HCT116 (cell line): ENCODE data around the gene ZNF888. TPM values are rescaled to one million over a fixed set of nuclear protein-coding genes. Genes with fewer than 3 reads are reported as not detected.
"Not testable (repeated sequence)": the region's sequence is repeated elsewhere in the genome, so short reads cannot be mapped to it uniquely, and the experiment has no call there.

Source experiments
- ATAC-seq: fragments of 200-7000 bp; cut with Tn5 transposase; 2 replicates; pipeline ENCODE4 v1.9.1; 2020; ENCODE audit warnings: mild to moderate bottlenecking, moderate library complexity
- BruUV-seq: library from RNA; stranded (reverse); fragments of 400-500 nt; replicated peaks from 2 replicates; lab custom pipeline; 2021; lab: Mats Ljungman, UMichigan
- CTCF ChIA-PET: fragments of 300-600 bp; sonication (Branson Sonifier 250); formaldehyde crosslinking; loops from one replicate; lab custom pipeline; 2021; ENCODE audit warnings: antibody characterized with exemption; lab: Charles Lee
- POLR2A ChIA-PET: fragments of 300-600, 350-600 bp; sonication (Branson Sonifier 250); formaldehyde crosslinking; loops from one replicate; lab custom pipeline; 2021; ENCODE audit warnings: antibody characterized with exemption; lab: Charles Lee
- RAD21 ChIA-PET, 2 experiments: fragments of 300-600 bp; sonication (Branson Sonifier 250); formaldehyde crosslinking; loops; one replicate each; lab custom pipeline; 2023; ENCODE audit warnings: low total read pairs in 2 of 2; ENCODE audit not compliant: uncharacterized antibody in 2 of 2, unreplicated experiment in 2 of 2, low non-redundant PET in 1 of 2; lab: Charles Lee
- DNase-seq: peaks from one replicate; pipeline ENCODE4 v3.0.0-alpha.2; 2010; ENCODE audit warnings: low read depth, low spot score
- H2AFZ ChIP-seq: fragments of 200-600 bp; shearing (Covaris generic), sonication (generic); 2 replicates; pipeline ENCODE4 v1.6.1; 2017; ENCODE audit warnings: low read depth, mixed run types, mixed read lengths, antibody characterized with exemption, low read length; ENCODE audit not compliant: poor library complexity, severe bottlenecking
- H3K27ac ChIP-seq: 2 replicates; pipeline ENCODE4 v1.5.1; 2012; ENCODE audit warnings: low read depth, low read length
- H3K27me3 ChIP-seq: fragments of 200-600 bp; sonication (generic); 2 replicates; pipeline ENCODE4 v1.6.1; 2016; ENCODE audit warnings: mixed run types, low read length, mixed read lengths; ENCODE audit not compliant: insufficient read depth
- H3K36me3 ChIP-seq, 2 experiments: fragments of 200-500 bp in 1 of 2; fragments of 200-600 bp in 1 of 2; sonication (Bioruptor generic) in 1 of 2; sonication (generic) in 1 of 2; 2 replicates each; pipeline versions ENCODE4 v1.5.1 to v1.6.1; 2014 to 2016; ENCODE audit warnings: low read length in 2 of 2, inconsistent platforms in 1 of 2, mixed read lengths in 1 of 2, mixed run types in 1 of 2; ENCODE audit not compliant: insufficient read depth in 2 of 2, control insufficient read depth in 1 of 2
- H3K4me1 ChIP-seq, 2 experiments: fragments of 200-600 bp in 1 of 2; sonication (generic) in 1 of 2; 2 replicates each; pipeline versions ENCODE4 v1.5.1 to v1.6.1; 2012 to 2017; ENCODE audit warnings: low read length in 2 of 2, inconsistent platforms in 1 of 2, mild to moderate bottlenecking in 1 of 2, mixed read lengths in 1 of 2, mixed run types in 1 of 2, moderate library complexity in 1 of 2; ENCODE audit not compliant: insufficient read depth in 2 of 2, control insufficient read depth in 1 of 2
- H3K4me2 ChIP-seq: fragments of 200-600 bp; sonication (generic); 2 replicates; pipeline ENCODE4 v1.6.1; 2017; ENCODE audit warnings: mixed run types, low read length, mixed read lengths
- H3K4me3 ChIP-seq, 2 experiments: fragments of 200-600 bp in 1 of 2; sonication (generic) in 1 of 2; replicated peaks in 1 of 2; 2 replicates each; pipeline ENCODE4 v1.5.1; 2011 to 2016; ENCODE audit warnings: low read length in 2 of 2, control low read depth in 1 of 2, low read depth in 1 of 2, mild to moderate bottlenecking in 1 of 2, mixed read lengths in 1 of 2, mixed run types in 1 of 2
- H3K79me2 ChIP-seq: fragments of 200-600 bp; sonication (generic); 2 replicates; pipeline ENCODE4 v1.6.1; 2017; ENCODE audit warnings: mild to moderate bottlenecking, mixed run types, low read length, moderate library complexity, mixed read lengths; ENCODE audit not compliant: insufficient read depth
- H3K9ac ChIP-seq: fragments of 200-600 bp; sonication (generic); 2 replicates; pipeline ENCODE4 v1.6.1; 2016; ENCODE audit warnings: low read length, mixed read lengths
- H3K9me2 ChIP-seq: fragments of 200-600 bp; sonication (generic), shearing (Covaris generic); 2 replicates; pipeline ENCODE4 v1.6.1; 2017; ENCODE audit warnings: mixed run types, mild to moderate bottlenecking, moderate library complexity; ENCODE audit not compliant: insufficient read depth
- H3K9me3 ChIP-seq, 2 experiments: fragments of 200-500 bp in 1 of 2; fragments of 200-600 bp in 1 of 2; sonication (Bioruptor generic) in 1 of 2; sonication (generic) in 1 of 2; 2 replicates each; pipeline ENCODE4 v1.6.1; 2014 to 2017; ENCODE audit warnings: low read length in 2 of 2, mixed read lengths in 2 of 2, inconsistent platforms in 1 of 2, low read depth in 1 of 2, mild to moderate bottlenecking in 1 of 2, mixed run types in 1 of 2, moderate library complexity in 1 of 2; ENCODE audit not compliant: control insufficient read depth in 1 of 2, insufficient read depth in 1 of 2
- H4K20me1 ChIP-seq: fragments of 200-600 bp; sonication (generic), shearing (Covaris generic); 2 replicates; pipeline ENCODE4 v1.6.1; 2017; ENCODE audit warnings: mixed run types, mild to moderate bottlenecking, moderate library complexity; ENCODE audit not compliant: insufficient read depth
- CBX3 ChIP-seq: IDR thresholded peaks from 2 replicates; pipeline ENCODE4 v1.6.1; 2012; ENCODE audit warnings: low read depth
- EZH2 ChIP-seq: fragments of 200-600 bp; sonication (generic); IDR thresholded peaks from 2 replicates; pipeline ENCODE4 v1.6.1; 2017; ENCODE audit warnings: antibody characterized with exemption, mixed run types
- EZH2phosphoT487 ChIP-seq: fragments of 200-600 bp; IDR thresholded peaks from 2 replicates; pipeline ENCODE4 v1.6.1; 2018; ENCODE audit warnings: antibody characterized with exemption, borderline replicate concordance
- POLR2A ChIP-seq: IDR thresholded peaks from 2 replicates; pipeline ENCODE4 v1.7.0; 2011; ENCODE audit warnings: borderline replicate concordance; ENCODE audit not compliant: insufficient read depth, insufficient read length; ENCODE audit errors: extremely low read depth
- SIN3A ChIP-seq: IDR thresholded peaks from 2 replicates; pipeline ENCODE4 v1.6.1; 2012; ENCODE audit warnings: low read depth
- SP1 ChIP-seq: IDR thresholded peaks from 2 replicates; pipeline ENCODE4 v1.6.1; 2012; ENCODE audit warnings: low read depth
- SRF ChIP-seq: IDR thresholded peaks from 2 replicates; pipeline ENCODE4 v1.6.1; 2012; ENCODE audit warnings: low read depth
- TCF7L2 ChIP-seq: IDR thresholded peaks from 2 replicates; pipeline ENCODE4 v1.7.0; 2011; ENCODE audit warnings: borderline replicate concordance, inconsistent platforms; ENCODE audit not compliant: insufficient read depth, insufficient read length; ENCODE audit errors: extremely low read depth
- ZNF274 ChIP-seq: fragments of 200-500 bp; sonication (Bioruptor generic); IDR thresholded peaks from 2 replicates; pipeline ENCODE4 v1.6.1; 2014; ENCODE audit warnings: mild to moderate bottlenecking, low read depth, low read length, inconsistent platforms
- intact Hi-C: fragments of 100-400 bp; cut with micrococcal nuclease; formaldehyde crosslinking; loops from 2 replicates; pipeline ENCODE4 v1.10.0; 2022
- total RNA-seq: library from RNA; stranded (reverse); gene quantifications from one replicate; pipeline ENCODE4 v1.2.1, GENCODE V29; 2021; ENCODE audit not compliant: unreplicated experiment
- TF ChIP-seq, protein P1 (sequence below): IDR thresholded peaks from 2 replicates; pipeline ENCODE4 v1.6.1; 2012
- TF ChIP-seq, protein P2 (sequence below), 3 experiments: fragments of 200-600 bp in 1 of 3; sonication (generic) in 1 of 3; IDR thresholded peaks in 2 of 3; conservative IDR thresholded peaks in 1 of 3; 2 replicates each; pipeline ENCODE4 v1.5.1; 2012 to 2017; ENCODE audit warnings: low read depth in 2 of 3, low read length in 2 of 3, antibody characterized with exemption in 1 of 3, borderline replicate concordance in 1 of 3, control low read depth in 1 of 3, mild to moderate bottlenecking in 1 of 3, mixed read lengths in 1 of 3, mixed run types in 1 of 3, moderate library complexity in 1 of 3; ENCODE audit not compliant: insufficient read depth in 1 of 3

The ZNF888 gene
- total RNA-seq, 1 experiment from 2014 or later = 6.4 TPM

DNA sequence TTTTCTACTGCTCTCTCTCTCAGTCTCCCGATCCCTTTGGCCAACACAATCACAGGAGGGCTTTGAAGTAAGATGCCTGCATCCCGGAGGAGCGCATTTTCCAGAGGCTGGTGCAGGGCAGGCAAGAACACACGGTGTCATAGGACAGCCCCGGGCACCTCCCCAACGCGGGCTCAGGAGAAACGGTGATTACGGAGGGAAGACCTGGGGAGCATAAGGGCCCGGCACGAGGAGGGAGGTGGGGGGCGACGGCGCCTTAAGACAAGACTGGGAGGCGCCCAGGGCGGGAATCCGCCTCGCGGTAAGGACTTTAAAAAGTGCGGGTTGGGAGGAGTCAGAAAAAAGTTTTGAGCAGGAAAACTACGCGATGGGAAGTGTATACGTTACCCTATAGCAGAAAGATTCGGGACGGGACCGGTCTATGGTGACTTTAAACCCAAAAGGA is 18.7 kb upstream of the ZNF888 start:
- intact Hi-C loops = loop anchor here (2.0 to 5.0 kb wide), 2 partner anchors 21 to 45 kb away; partner anchors contain the start of genes ZNF320 and ZNF816
- Histone ChIP-seq H3K27me3 (no peaks in the 10 kb centered on the region), H3K4me1 (peaks cover 5 to 12% of the 10 kb centered on the region in 2 experiments; a peak in 2 of 4 replicates), H3K36me3 (no peaks in the 10 kb centered on the region; a peak in 1 of 4 replicates), H3K9me2 (no peaks in the 10 kb centered on the region), H3K79me2 (peaks cover 17% of the 10 kb centered on the region), H3K27ac (peak overlapping the region; percentile 43; the same call in 1 of the 2 replicates), H3K9ac (peak overlapping the region; percentile 73), H3K4me3 (peak overlapping the region; percentile 71 to 87), H4K20me1 (no peaks in the 10 kb centered on the region), H2AFZ (peak overlapping the region; percentile 77), H3K9me3 (peaks cover under 1 to 5% of the 10 kb centered on the region in 2 experiments; a peak in 1 of 4 replicates), H3K4me2 (peak overlapping the region; percentile 87)
- ChIA-PET CTCF (no interaction called here), POLR2A (no interaction called here), RAD21 (no interaction called here)
- DNase-seq = no peak
- TSS peak; percentile 87 for BruUV-seq
- TF ChIP-seq, protein P1, sequence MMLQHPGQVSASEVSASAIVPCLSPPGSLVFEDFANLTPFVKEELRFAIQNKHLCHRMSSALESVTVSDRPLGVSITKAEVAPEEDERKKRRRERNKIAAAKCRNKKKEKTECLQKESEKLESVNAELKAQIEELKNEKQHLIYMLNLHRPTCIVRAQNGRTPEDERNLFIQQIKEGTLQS = no peak
- no peak for TF ChIP-seq EZH2
- no peak for TF ChIP-seq ZNF274
- TF ChIP-seq SIN3A = no peak
- no peak for TF ChIP-seq EZH2phosphoT487
- TF ChIP-seq SRF = no peak
- TF ChIP-seq TCF7L2 = no peak
- TF ChIP-seq SP1 = no peak
- TF ChIP-seq POLR2A = no peak
- TF ChIP-seq, protein P2, sequence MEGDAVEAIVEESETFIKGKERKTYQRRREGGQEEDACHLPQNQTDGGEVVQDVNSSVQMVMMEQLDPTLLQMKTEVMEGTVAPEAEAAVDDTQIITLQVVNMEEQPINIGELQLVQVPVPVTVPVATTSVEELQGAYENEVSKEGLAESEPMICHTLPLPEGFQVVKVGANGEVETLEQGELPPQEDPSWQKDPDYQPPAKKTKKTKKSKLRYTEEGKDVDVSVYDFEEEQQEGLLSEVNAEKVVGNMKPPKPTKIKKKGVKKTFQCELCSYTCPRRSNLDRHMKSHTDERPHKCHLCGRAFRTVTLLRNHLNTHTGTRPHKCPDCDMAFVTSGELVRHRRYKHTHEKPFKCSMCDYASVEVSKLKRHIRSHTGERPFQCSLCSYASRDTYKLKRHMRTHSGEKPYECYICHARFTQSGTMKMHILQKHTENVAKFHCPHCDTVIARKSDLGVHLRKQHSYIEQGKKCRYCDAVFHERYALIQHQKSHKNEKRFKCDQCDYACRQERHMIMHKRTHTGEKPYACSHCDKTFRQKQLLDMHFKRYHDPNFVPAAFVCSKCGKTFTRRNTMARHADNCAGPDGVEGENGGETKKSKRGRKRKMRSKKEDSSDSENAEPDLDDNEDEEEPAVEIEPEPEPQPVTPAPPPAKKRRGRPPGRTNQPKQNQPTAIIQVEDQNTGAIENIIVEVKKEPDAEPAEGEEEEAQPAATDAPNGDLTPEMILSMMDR (IDR thresholded peaks at IDR 0.05 in 2 of 3, conservative IDR thresholded peaks at IDR 0.05 in 1 of 3; ENCODE audit: borderline replicate concordance in 1 of 3, insufficient read depth in 1 of 3, low read depth in 2 of 3, low read length in 2 of 3) = no peak
- no peak for TF ChIP-seq CBX3
- peak; percentile 65 for ATAC-seq

DNA sequence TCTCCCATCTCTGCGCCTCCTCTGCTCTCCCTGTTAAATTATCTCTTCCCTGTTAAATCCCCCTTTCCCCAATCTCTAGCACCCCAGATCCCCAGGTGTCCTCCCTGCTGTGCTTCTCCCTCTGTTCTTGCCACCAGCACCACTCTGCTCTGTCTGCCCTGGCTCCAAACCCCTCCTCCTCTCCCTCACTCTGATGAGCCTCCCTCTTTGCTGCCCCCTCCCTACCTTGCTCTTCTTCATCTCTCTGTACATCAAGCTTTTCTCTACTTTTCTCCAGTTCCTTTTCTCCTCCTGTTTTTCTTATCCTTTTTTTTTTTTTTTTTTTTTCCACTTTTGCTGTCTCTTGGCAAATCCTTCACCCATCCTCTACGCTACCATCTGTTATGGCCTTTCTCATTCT is 18.3 kb upstream of the ZNF888 start:
- ATAC-seq, BruUV-seq, H3K9me2 ChIP-seq, H3K27ac ChIP-seq, POLR2A ChIA-PET, DNase-seq, RAD21 ChIA-PET, H3K9me3 ChIP-seq, H3K27me3 ChIP-seq, H3K36me3 ChIP-seq, H4K20me1 ChIP-seq, CTCF ChIA-PET, H2AFZ ChIP-seq: not testable (repeated sequence)
- Histone ChIP-seq H3K79me2 (peaks cover 17% of the 10 kb centered on the region), H3K4me2 (peak overlapping the region; percentile 87), H3K4me3 (peak overlapping the region; percentile 71 to 87), H3K9ac (peak overlapping the region; percentile 73), H3K4me1 (peaks cover 5 to 12% of the 10 kb centered on the region in 2 experiments; a peak in 2 of 4 replicates)
- intact Hi-C loops = loop anchor here (5.0 kb wide), 1 partner anchor 44 kb away; the partner anchor contains the start of gene ZNF320

DNA sequence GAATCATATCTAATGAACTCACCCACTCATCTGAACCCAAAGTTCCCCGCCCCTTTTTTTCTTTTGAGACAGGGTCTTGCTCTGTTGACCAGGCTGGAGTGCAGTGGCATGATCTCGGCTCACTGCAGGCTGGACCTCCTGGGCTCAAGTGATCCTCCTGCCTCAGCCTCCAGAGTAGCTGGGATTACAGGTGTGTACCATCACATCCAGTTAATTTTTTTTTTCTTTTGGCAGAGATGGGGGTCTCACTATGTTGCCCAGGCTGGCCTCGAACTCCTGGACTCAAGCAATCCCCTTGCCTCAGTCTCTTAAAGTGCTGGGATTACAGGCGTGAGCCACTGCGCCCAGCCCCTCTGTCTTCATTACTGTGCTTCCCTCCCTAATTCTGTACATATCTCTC is 17.7 kb upstream of the ZNF888 start:
- H3K36me3 ChIP-seq, BruUV-seq, H3K27ac ChIP-seq, RAD21 ChIA-PET, ATAC-seq, H4K20me1 ChIP-seq, H2AFZ ChIP-seq, H3K9me2 ChIP-seq, CTCF ChIA-PET, POLR2A ChIA-PET, DNase-seq, H3K9me3 ChIP-seq, H3K27me3 ChIP-seq, H3K4me2 ChIP-seq, H3K4me3 ChIP-seq, H3K9ac ChIP-seq: not testable (repeated sequence)
- intact Hi-C loops = loop anchor here (5.0 kb wide), 1 partner anchor 44 kb away; the partner anchor contains the start of gene ZNF320
- Histone ChIP-seq H3K4me1 (peaks cover 5 to 12% of the 10 kb centered on the region in 2 experiments; a peak in 2 of 4 replicates), H3K79me2 (peaks cover 17% of the 10 kb centered on the region)
